ENCODE results near the gene NLRP8.
"Not testable (repeated sequence)": the region's sequence is repeated elsewhere in the genome, so short reads cannot be mapped to it uniquely, and the experiment has no call there.

Gene NLRP8

GRCh38 chr19:55947532-55947931 is at the start of gene NLRP8:
Gene NLRP8, plus strand, starts transcription at chr19:55947832.
- DNase-seq, result no peak

- no peak for DNase-seq
Measured at GRCh38 chr19:55898911-55899310, 48.7 kb upstream of the NLRP8 start.

GRCh38 chr19:55901369-55902079 is 46.1 kb upstream of the NLRP8 start:
- no peak for DNase-seq

GRCh38 chr19:55902080-55902751 is 45.4 kb upstream of the NLRP8 start:
- DNase-seq, result no peak

DNA sequence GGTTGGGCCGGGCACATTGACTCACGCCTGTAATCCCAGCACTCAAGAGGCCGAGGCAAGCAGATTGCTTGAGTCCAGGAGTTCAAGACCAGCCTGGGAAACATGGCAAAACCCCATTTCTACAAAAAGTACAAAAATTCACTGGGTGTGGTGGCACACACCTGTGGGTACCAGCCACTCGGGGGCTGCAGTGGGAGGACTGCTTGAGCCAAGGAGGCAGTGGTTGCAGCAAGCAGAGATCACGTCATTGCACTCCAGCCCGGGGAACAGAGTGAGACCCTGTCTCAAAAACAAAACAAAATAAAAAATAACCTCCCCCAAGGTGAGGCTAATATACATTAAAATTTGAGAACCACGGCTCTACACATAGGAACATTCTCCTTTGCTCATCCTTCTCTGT is 40.3 kb upstream of the NLRP8 start:
- no peak for DNase-seq

DNA sequence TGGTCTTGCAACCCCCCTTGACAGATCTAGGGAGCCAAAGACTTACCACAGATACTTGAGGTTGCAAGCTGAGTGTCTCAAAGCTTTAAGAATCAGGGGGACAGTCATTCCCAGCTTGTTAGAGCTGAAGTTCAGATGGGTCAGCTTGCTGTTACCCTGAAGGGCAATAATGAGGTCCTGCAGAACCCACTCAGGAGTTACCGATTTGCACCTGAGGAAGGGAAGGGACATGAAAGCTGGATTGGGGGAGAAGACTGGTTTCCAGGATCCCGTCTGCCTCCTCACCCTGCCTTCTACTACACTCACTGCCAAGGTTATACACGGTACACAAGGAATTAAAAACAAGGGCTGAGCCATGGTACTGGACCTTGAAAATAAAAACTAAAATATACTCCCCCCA is 39.9 kb upstream of the NLRP8 start:
- DNase-seq, result no peak

DNA sequence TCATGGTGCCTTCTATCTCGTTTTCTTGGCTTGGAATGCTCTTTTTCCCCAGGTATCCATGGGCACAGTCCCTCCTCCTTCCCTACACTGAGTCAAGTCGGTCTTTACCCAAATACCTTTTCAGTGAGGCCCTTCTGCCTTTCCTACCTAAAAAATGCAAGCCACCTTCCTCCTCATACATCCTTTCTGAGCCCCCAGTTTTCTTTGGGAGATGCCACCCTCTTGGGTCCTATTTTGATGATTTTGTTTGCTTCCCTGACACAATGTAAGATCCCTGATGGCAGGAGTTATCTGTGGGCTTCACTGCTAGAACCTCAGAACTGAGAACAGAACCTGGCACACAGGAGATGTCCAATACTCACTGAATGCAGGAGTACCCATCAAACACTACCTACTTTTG is 37.8 kb upstream of the NLRP8 start:
- no peak for DNase-seq

GRCh38 chr19:55912916-55913315 is 34.7 kb upstream of the NLRP8 start:
- DNase-seq, result no peak

- no peak for DNase-seq
Measured at GRCh38 chr19:55913643-55914268, 33.9 kb upstream of the NLRP8 start.

- no peak for DNase-seq
Measured at GRCh38 chr19:55923556-55923955, 24.1 kb upstream of the NLRP8 start.

DNA sequence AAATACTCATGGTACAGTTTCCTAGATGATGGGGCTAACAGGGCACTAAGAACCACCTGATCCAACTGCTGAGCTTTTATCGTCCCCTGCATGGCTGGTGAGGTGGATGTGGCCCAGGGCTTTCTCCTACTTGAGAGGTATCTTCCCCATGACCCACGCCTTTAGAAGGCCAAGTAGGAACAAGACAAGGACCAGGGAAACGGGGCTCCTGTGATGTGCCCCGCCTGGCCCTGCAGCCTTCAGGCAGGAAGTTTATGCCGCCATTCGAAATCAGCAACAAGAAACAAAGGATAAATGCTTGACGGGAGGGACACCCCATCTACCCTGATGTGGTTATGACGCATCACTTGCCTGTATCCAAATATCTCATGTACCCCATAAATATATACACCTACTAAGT is 19.6 kb upstream of the NLRP8 start:
- no peak for DNase-seq

- DNase-seq, result not testable (repeated sequence)
Measured at GRCh38 chr19:55929258-55929657, 18.4 kb upstream of the NLRP8 start.

- DNase-seq, result no peak
Measured at GRCh38 chr19:55930996-55931515, 16.6 kb upstream of the NLRP8 start.

DNA sequence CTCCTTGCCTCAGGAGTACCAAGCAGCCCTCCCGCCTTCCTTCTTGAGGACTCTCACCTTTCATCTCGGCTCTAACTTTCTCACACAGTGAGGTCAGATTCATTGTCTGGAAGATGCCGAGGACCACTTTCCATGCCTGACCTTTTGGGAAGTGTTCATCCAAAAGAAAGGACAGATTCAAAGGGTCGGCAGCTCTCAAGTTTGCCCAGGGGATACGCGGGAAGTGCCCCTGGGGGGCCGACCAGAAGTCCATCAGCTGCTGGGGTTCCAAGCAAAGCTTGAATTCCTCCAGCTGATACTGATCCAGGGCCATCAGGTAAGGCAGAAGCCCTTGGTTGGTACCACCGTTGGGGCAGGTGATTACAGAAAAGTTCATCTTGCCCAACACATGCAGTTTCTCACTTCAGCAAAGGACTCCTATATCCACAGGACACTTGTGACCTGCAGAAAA is 15.7 kb upstream of the NLRP8 start, which contains the start of gene NLRP13:
NLRP13 (minus strand) TSS at position 401 of the 451 bp plus-strand sequence; CDS start at position 376, 25 bp downstream.
- no peak for DNase-seq

DNA sequence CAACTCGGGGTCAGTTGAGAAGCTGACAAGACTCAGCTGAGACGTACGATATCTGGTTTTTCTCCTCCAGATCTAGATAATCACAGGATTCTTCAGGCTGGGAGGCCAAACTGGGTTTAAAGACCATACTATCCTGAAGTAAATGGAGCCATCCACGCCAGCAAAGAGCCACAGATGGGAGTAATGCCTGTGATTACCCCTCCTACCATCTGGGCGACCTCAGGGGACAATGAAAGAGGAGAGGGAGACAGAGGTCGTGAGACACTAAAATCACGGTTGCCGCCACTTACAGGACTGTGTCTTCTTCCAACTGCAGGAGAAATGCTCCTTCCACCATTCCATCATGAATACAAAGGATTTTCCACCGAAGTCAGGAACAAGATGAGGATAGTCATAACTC is 12.4 kb upstream of the NLRP8 start:
- no peak for DNase-seq

DNA sequence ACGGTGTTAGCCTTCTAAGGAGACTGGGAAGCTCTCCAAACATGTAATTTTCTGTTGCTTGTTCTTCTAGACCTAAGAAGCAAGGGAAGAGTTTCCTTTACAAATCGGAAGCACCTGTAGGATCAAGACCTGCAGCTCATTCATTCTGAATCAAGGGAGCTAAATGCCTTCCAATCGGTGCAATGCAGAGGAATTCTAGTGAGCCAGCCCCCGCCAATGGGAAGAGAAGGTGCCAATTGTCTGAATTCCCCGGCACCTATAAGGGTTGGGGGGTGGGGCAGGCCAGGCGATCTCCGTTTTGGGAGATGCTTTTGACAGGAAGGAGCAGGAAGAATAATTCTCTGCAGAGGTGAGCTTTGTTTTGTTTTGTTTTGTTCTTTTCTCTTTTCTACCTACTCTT is 8.4 kb upstream of the NLRP8 start:
- DNase-seq, result no peak

- no peak for DNase-seq
Measured at GRCh38 chr19:55940306-55940705, 7.3 kb upstream of the NLRP8 start.

- DNase-seq, result not testable (repeated sequence)
Measured at GRCh38 chr19:55950566-55950965, 2.9 kb downstream of the NLRP8 start.

DNA sequence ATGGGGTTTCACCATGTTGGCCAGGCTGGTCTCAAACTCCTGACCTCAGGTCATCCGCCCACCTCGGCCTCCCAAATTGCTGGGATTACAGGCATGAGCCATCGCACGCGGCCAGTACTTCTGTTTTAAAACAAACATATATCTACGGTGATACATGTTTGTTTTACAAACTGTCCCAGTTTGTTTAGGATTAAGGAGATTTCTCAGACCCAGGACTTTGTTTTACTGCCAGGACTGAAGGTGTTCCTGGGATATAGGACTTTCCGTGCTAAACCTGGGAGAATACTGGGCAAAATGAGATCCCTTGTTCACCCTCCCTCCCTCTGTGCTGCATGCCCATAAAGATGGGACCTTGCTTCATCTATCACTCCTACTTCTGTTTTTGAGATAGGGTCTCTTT is 8.8 kb downstream of the NLRP8 start:
- no peak for DNase-seq

DNA sequence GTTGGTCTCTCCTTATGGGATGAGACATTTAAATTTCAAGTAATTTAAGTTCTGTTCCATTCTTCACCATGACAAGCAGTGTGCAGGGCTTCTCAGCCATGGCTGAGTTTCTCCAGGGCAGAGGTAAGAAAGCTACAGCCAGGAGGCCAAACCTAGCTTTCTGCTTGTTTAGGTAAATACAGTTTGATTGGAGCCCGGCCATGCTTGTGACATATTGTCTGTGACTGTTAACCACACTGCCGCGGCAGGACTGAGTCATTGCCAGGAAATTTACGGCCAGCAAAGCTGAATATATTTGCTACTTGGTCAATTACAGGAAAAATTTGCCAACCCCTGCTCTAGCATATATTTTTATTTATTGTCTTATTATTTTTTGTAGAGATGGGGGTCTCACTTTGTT is 10.7 kb downstream of the NLRP8 start:
- no peak for DNase-seq

GRCh38 chr19:55959996-55960675 is 12.5 kb downstream of the NLRP8 start:
- DNase-seq, result no peak

DNA sequence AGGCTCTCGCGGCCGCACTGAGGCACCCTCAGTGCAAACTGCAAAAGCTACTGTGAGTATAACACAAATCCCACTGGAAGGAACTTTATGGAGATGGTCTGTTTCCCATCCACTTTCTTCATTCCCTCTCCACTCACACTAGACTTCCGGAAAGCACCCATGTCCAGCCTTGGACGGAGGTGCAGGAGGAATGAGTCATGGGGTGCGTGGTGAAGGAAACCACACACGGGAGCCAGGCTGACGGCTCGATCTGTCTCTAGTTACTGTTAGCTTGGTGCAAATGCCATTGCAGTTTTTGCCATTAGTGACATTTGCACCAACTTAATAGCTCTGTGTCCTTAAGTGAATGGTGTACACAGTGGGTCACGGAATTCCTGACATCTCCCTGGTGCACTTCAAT is 14.6 kb downstream of the NLRP8 start:
- no peak for DNase-seq

DNA sequence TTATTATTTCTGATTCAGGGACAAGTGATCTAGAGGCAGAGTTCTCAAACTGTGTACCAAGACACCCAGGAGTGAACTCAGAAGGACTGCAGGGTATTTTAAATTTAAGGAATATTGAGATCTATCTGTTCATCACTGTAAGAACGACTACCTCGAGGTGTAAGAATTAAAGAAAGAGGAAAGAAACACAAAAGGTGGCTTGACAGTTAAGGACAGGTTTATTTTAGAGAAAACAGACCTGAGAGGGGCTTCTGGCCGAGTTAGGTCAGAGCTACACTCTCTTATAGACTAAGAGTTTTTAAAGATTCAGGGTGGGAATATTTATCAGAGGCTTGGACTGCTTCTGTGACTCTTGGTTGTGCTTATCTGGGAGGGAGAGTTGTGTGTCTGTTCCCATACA is 26.4 kb downstream of the NLRP8 start:
- DNase-seq, result no peak
